SH-SY5Y (cell line): ENCODE measurements around the gene RBM7.

Source experiments
- GATA2 ChIP-seq: IDR thresholded peaks from 2 replicates; pipeline ENCODE4 v1.6.1; 2011; ENCODE audit warnings: mild to moderate bottlenecking, low read depth, low read length
- GATA3 ChIP-seq: IDR thresholded peaks from 2 replicates; pipeline ENCODE4 v1.6.1; 2011; ENCODE audit warnings: low read depth, mild to moderate bottlenecking, low read length, moderate library complexity

RBM7 gene

DNA sequence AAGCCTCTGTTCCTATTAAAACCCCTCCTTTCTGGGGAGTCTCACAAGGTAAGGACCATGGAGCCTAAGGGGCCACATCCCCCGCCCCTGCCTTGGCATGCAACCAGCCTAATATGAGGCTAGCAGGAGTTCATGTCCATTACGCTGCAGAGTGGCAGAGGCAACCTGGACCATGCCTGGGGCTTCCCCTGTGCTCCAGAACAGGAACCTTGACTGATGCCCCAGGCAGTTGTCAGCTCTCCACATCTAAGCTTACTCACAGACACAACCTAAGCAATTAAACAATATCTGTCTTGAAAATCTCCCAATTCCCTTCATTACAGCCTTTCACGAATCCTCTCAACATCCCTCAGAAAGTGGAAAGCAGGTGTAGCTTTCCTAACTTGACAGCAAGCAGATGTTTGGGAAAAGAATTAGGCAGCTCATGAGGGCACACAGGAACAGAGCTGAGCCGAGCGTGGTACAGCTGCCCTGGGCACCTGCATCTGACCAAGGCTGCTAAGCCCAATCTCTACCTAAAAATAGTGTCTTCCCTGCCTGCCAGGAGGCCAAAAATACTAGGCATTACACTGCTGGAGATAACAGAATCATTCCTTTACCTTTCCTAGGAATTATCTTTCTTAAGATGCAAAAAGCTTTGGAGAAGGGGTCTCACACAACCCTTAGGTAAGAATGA is 20.9 kb upstream of the RBM7 start:
- TF ChIP-seq GATA2 (peak; percentile 37), GATA3 (no peak)

DNA sequence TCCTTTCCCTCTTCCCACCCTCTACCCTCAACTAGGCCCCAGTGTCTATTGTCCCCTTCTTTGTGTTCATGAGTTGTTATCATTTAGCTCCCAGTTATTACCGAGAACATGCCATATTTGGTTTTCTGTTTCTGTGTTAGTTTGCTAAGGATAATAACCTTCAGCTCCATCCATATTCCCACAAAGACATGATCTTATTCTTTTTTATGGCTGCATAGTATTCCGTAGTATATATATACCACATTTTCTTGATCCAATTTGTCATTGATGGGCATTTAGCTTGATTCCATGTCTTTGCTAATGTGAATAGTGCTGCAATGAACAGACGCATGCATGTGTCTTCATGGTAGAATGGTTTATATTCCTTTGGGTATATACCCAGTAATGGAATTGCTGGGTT is 18.0 kb upstream of the RBM7 start:
- TF ChIP-seq GATA3, result no peak
- no peak for TF ChIP-seq GATA2

DNA sequence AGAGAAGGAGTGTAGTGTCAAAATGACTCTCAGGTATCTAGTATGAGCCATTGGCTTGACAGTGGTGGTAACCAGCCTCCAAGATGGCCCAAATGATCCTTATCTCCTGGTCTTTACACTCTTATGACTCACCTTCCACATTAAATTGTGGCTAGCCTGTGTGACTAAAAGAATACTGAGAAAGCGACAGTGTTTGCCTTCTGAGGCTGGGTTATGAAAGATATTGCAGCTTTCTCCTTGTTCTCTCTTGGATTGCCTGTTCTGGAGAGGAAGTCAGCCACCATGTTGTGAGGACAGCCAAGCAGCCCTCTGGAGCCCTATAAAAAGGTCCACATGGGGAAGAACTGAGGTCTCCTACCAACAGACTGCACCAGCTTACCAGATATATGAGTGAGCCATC is 16.0 kb upstream of the RBM7 start:
- no peak for TF ChIP-seq GATA2
- no peak for TF ChIP-seq GATA3

DNA sequence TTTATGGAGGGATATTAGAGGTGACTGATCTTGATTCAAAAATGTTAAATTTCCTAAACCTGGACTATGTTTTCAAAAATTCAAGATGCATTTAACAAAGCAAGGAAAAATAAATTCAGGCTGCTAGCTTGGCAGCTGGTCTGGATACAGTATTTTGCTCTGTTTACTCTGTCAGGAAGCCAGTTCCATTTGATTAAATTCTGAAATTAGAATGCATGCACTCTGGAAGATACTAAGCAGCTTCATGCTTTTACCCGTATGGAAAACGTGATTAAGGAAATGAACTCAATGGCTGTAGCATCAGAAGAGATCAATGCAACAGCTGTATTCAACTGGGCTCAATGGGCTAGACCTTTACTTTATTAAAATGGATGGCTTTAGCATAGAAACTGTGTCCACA is 14.3 kb upstream of the RBM7 start:
- TF ChIP-seq GATA2 (no peak), GATA3 (no peak)

DNA sequence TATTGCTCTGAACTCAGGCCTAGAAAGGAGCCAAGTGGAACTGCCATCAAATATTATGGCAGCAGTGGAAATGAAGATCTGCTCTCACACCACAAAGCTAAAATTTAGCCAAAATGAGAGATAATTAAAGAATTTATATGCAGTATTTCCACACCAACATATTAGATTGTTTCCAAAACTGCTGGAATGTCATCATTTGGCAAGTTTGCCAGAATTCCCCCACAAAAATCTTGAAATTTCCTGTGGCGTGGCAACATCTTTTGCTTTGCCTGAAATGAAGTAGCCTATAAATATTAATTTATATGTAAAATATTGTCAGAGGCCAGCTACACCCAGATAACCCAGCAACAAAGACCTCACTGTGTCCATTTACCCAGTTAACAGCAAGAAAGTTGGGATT is 13.9 kb upstream of the RBM7 start:
- TF ChIP-seq GATA3 (no peak), GATA2 (no peak)

DNA sequence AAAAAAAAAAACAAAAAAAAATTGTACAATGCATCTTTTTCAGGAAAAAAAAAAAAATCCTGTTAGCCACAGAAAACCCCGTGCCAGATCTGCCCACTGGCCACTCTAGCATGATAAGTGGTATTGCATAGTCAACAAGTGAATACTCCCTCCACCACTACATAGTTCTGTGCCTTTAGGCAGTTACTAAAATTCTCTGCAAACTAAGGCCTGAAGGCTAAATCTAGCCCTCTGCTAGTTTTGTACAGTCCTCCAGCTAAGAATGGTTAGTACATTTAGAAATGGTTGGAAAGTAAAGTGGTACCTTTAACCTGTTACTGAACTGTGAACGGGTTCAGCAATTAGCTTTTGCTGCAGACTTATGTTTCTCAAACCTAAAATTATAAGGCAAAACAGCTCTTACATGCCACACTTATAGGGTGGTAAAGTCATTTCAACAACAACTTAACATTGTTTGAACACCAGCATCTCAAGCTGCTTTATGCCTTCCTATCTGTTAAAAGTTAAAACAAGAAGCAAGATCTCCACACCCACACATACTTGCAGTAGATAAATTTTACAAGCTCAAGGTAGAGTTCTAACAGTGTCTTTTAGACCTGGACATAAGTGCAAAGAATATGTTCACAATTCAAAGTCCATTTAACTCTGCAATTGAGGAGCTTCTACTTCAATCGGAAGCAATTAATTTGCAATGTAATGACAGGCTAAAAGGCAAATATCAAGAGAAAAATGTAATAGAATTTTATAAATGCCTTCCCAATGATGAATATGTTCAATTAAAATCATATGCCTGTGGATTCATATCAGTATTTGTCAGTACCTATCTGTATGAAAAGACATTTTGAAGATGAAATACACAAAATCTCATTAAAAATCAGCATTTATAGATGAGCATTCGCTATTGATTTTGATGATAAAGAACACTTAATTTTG is 7.5 kb upstream of the RBM7 start:
- TF ChIP-seq GATA2, result no peak
- TF ChIP-seq GATA3, result no peak

DNA sequence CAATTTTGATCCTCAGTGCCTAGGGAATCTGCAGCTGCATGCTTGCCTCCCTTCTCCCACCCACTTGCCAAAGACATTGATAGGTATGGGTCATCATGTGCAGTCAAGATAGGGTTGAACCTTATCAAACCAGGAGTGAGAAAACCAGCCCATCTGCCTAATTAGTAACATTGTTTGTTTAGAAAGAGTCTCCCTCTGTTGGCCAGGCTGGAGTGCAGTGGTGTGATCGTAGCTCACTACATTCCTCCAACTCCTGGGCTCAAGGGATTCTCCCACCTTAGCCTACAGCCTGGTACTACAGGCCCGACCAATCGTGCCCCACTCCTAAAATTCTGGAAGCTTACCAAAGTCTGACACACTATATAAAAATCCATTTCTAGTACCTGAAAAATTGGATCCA is 4.7 kb upstream of the RBM7 start:
- no peak for TF ChIP-seq GATA2
- no peak for TF ChIP-seq GATA3

DNA sequence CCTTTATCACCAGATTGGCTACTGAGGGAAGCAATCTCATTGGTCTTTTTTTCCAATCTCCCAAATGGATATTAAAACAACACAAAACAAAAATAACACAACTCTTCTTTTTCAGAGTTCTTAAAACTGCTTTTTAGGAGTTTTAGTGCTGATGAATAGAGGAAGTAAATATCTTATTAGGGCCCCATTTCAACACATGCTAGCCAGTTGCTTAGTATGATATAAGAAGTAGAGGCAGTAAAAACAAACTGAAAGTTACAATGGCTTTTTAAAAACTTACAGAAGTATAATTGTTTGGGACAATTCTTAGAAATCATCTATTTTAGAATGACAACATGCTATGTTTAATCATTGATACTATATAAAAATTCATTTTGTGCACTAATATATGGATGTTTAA is 3.5 kb upstream of the RBM7 start:
- TF ChIP-seq GATA2, result no peak
- TF ChIP-seq GATA3, result no peak

DNA sequence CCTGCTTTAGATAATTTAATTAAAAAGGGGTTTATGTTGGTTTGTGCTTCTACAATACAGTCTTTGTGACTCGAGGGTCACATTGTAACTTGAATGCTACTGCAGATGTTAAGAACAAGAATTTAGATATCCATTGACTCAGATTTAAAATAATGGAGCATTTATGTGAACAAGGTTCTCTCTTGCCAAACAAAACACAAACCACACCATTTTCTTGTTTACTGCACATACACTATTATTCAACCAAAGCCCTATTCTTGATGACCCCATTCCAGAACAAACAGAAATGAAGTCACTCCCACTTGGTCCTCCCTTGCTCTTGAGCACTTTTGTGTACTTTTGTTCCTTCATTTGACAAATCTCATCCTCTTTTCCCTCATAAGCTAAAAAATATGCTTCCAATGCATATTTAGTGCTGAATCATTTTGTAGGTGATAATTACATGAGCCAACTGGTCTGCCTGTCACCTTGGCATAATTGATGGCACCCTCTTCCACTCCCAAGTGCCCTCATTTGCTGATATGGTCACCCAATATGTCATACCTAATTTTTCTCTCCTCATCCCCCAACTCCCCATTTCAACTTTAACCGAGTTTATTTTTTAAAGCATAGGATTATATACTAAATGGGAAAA is 3.0 kb upstream of the RBM7 start:
- TF ChIP-seq GATA3 (no peak), GATA2 (no peak)

DNA sequence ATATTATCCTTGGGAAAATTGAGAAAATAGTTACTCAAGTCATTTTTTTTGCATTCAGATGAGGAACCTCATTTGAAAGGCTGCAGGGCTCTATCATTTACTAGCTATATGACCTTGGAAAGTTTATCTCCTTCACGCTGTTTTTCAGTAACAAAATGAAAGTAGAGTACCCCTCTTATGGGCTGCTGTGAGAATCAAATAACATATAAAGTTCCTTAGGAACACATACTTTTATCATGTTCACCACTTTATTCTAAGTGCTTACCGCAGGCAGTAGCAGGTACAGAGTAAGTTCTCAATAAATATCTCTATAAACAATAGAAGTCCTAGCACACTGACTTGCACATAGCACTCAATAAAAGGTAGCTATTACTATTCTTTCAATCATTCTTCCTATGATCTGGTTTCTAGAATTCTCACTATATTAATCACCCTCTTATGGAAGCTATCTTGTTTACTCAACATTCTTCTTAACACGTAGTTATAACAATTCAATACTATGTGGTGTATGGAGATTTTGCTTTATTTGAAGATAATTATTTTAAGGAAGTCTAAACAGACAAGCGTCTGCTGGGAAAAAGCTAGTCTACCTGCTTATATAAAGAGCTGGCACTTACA is 2.1 kb upstream of the RBM7 start:
- no peak for TF ChIP-seq GATA2

DNA sequence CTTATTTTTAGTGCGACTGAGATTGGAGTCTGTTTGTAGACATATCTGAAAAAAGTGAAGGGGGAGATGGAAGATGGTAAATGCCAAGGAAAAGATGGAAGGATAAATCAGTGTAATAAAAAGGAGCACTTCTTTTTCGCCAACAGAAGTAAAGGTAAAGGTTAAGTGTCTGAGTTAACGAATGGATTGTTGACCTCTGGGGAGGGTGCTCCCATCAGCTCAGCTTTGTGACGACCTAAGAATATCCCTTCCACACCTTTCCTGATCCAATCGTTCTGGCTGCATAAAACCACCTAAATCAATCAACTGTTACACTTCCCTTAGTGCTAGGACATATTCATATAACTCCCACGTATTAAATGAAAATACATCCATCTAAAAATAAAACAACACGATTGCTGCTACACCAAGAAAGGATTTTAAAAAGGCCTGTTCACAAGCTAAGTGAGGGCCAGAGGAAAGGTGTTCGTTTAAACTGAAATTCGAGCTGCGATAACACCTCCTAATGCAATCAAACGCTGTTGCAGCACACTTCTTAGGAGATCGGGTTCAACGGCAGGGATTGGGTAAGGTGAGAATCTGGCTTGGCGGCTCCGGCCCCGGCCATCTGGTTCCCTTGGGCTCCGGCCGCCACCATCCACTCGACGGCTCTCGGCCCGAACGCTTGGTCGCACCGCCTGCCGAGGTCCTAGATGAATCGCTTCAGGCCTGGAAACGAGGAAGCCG is 813 bp upstream of the RBM7 start:
- TF ChIP-seq GATA2 (no peak), GATA3 (no peak)

DNA sequence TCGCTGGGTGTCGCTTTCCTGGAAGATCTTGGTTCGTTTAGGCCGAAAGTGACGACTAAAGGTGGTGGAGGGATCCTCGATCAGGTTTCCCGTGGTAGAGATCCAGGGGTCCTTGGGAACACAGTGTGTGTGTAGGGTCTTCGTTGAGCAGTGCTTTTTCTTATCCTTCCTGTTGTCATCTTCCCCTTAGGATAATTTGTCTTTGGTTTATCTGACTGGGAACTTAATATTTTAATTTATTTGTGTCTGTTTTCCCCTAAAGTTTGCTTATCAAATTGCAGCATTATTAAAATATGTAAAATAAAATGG is 403 bp downstream of the RBM7 start:
- TF ChIP-seq GATA3, result no peak
- no peak for TF ChIP-seq GATA2

DNA sequence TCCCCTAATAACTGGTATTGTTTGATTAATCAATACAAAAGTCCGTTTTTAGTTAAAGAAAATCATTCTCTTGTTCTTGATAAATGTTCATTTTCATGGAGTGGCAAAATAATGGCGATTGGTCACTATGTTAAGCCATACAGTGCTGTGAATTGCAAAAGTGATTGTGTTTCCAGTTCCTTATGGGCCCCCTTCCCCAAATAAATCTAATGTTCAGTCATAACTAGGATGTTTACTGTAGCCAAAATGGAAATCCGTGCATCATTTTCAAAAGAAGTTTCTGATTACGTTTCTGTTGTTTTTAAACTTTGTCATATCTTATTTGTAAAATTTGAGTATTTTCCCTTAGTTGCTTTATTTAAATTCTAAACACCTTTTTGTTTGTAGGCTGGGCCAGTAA is 845 bp downstream of the RBM7 start:
- TF ChIP-seq GATA3, result no peak
- no peak for TF ChIP-seq GATA2

DNA sequence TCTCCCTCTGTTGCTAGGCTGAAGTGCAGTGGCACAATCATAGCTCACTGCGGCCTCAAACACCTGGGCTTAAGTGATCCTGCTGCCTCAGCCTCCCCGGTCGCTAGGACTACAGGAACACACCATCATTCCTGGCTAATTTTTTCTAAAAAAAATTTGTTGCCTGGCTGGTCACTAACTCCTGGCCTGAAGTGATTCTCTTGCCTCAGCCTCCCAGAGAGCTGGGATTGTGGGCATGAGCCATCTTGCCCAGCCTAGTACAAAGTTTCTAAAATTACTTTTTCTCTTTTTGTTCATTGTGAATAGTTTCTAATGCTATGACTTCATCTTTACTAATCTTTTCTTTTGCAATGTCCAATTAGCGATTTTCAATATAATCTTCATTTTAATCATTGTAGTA is 12.5 kb downstream of the RBM7 start:
- TF ChIP-seq GATA2 (no peak), GATA3 (no peak)

DNA sequence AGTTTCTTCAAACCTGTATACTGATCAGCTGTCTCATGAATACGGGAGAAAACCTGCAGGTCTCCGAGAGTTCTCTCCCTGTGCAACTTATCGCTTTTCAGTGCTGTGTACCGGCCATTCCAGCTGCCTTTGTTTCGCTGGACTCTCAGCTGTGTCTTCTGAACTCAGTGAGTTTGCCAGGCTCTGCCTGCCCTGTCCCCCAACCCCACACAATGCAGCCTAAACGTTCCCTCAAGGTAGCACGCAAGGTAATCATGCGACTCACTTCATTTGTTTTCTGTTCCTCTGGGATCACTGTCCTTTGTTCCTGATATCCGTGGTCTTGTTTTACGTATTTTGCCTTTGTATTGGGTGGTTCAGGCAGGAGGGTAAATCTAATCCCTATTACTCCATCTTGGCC is 13.5 kb downstream of the RBM7 start:
- no peak for TF ChIP-seq GATA3
- TF ChIP-seq GATA2, result no peak
